ENCODE measurements around the gene CEP72.
"Not testable (repeated sequence)": the region's sequence is repeated elsewhere in the genome, so short reads cannot be mapped to it uniquely, and the experiment has no call there.

Gene CEP72

GRCh38 chr5:600886-601541 lies 11.1 kb upstream of the CEP72 start:
- DNase-seq: no peak

- no peak for DNase-seq
These were observed 10.2 kb upstream of the CEP72 start for GRCh38 chr5:601771-602465.

GRCh38 chr5:602466-603035 lies 9.6 kb upstream of the CEP72 start:
- no peak for DNase-seq

GRCh38 chr5:603081-603998 lies 8.8 kb upstream of the CEP72 start:
- no peak for DNase-seq

- no peak for DNase-seq
These were observed 7.7 kb upstream of the CEP72 start for GRCh38 chr5:604391-604831.

- DNase-seq: not testable (repeated sequence)
These were observed 7.0 kb upstream of the CEP72 start for GRCh38 chr5:605090-605489.

- no peak for DNase-seq
These were observed 6.1 kb upstream of the CEP72 start for GRCh38 chr5:606061-606460.

GRCh38 chr5:606526-607399 lies 5.4 kb upstream of the CEP72 start:
- no peak for DNase-seq

- DNase-seq: no peak
These were observed 4.4 kb upstream of the CEP72 start for GRCh38 chr5:607541-608428.

GRCh38 chr5:608429-609370 lies 3.4 kb upstream of the CEP72 start:
- no peak for DNase-seq

GRCh38 chr5:609506-609905 lies 2.6 kb upstream of the CEP72 start:
- DNase-seq: no peak

GRCh38 chr5:610011-610743 lies 2.0 kb upstream of the CEP72 start:
- DNase-seq: no peak

- DNase-seq: no peak
These were observed 1.1 kb upstream of the CEP72 start for GRCh38 chr5:610744-611730.

GRCh38 chr5:612498-613424 lies 621 bp downstream of the CEP72 start:
- no peak for DNase-seq

GRCh38 chr5:616484-617039 lies 4.4 kb downstream of the CEP72 start:
- DNase-seq: no peak

GRCh38 chr5:617896-618295 lies 5.8 kb downstream of the CEP72 start:
- no peak for DNase-seq

Measured in amniotic stem cell (primary cell).